HG03575 (cell line): ENCODE measurements around the gene OXNAD1.

Source experiments
- ATAC-seq: cut with Tn5 transposase; IDR thresholded peaks from one replicate; pipeline ENCODE4 v1.9.1; 2021; ENCODE audit not compliant: unreplicated experiment, insufficient number of reproducible peaks, low FRiP score; ENCODE audit errors: extremely low read depth

OXNAD1 gene

DNA sequence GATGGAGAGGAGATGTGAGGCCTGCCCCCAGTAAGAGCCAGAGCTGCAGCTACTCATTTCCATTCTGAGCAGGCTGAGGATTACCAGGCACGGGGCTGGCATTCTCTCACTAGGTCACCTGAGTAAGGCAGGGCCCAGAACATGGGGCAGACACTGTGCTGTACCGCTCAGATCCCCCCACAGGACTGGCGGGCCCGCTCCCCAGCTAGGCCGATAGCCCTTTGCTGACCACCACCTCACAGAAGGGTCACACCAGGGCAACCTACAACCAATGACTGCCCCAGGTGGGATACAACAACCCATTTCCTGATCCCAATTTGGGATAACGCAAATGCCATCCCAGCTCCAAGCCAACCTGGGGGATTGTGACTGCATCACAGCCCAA lies 52.5 kb downstream of the OXNAD1 start:
- ATAC-seq, result no peak

DNA sequence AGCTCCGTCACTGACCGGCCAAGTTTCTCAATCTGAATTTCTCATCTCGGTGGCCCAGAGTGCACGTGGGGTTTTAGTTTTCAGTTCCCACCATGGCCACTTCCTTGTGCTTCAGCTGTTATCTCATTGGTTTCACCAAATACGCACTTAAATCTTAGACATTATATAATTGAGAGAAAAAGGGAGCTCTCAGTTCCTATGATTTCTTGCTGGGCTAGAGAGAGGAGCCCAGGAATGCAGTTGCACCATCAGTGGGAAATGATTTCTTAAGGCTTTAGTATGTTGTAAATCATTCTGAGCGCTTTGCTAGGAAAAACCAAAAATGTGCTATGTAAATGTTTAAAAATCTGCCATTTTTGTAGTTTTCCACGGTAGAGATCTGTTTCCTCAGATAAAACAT lies 53.2 kb downstream of the OXNAD1 start:
- no peak for ATAC-seq

GRCh38 chr3:16319307-16319706 lies 54.3 kb downstream of the OXNAD1 start:
- ATAC-seq, result no peak

- ATAC-seq, result no peak
These were observed 54.7 kb downstream of the OXNAD1 start for GRCh38 chr3:16319723-16320122.

- ATAC-seq, result no peak
These were observed 55.7 kb downstream of the OXNAD1 start for GRCh38 chr3:16320711-16321110.

DNA sequence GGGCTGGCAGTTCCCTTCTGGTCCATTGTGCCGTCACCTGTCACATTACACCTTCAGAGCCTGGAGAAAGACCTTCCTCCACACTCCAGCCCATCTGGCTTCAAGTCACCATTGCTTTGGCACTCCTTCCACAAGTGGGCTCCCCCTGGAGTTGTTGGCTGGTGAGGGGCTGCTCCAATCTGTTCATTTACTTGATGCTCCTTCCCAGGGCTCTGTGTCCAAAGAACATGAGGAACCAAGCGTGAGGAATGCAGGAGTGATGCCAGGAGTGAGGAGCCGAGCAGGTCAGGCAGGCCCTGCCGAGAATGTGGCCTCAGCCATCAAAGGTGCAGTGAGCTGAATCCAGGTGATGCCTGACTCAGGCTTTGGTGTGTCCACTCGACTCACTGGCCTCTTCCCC lies 57.2 kb downstream of the OXNAD1 start:
- ATAC-seq, result no peak

DNA sequence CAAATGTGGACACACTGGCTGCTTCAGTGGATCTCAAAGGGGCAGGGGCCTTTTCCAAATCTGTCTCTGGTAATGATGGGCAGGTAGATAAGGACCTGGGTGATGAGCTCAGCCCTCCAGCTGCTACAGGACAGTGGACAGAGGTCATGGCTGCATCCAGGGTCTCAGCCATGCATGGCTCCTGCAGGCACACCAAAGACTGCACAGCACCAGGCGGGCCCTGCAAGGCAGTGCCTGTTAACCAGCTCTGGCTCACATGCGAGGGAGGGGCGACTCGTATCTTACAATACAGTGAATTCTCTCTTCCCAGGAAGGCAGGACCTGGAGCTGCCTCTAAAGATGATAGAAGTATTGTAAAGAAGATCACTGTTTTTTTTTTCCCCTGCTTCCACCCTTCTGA lies 58.7 kb downstream of the OXNAD1 start:
- ATAC-seq, result no peak

- ATAC-seq, result no peak
These were observed 60.8 kb downstream of the OXNAD1 start for GRCh38 chr3:16325850-16326249.

GRCh38 chr3:16326724-16327349 lies 61.8 kb downstream of the OXNAD1 start:
- ATAC-seq, result no peak

GRCh38 chr3:16328124-16328523 lies 63.1 kb downstream of the OXNAD1 start:
- ATAC-seq, result no peak

DNA sequence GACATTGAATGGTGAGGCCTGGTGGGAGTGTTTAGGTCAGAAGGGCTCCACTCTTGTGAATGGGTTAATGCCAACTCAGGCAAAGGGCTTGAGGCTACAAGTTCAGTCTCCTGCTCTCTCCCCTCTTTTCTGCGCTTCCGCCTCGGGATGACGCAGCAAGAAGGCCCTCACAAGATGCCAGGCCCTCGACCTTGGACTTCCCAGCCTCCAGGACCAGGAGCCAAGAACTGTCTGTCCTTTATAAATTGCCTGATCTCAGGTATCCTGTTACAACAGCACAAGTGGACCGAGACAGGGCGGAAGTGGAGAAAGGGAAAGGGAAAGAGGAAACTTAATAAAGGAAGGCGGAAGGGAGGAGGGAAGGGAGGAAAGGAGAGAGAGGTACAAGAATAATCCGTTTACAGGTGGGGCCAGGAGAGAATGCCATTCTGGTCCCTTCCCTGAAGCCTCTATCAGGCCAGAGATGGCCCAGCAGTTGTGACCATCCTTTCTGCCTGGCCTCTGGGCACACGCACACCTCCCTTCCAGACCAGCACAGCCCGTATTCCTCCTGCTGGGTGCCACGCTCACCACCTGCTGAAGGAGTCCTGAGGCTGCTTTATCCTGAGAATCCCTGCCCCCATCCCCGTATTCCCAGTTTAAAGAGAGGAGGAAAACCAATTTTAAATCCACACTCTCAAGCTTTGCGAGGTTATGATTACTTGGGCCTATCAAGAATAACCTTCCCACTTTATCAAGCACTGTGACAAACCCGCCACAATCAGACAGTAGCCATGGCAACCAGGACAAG lies 64.2 kb downstream of the OXNAD1 start:
- ATAC-seq, result no peak

DNA sequence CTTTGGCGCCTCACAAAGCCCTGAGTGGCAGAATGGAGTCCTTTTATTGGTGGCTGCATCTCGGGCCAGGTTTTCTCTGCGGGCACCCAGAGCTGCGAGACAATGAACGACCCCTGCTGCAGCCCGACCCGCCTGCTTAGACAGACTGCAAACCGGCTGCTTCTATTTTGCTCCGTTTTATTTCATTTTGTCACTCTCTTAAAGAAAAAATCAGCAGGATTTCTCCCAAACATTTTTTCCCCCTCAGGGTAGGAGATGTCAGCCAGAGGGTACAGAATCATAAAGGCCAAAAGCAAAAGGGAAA lies 64.8 kb downstream of the OXNAD1 start:
- no peak for ATAC-seq

DNA sequence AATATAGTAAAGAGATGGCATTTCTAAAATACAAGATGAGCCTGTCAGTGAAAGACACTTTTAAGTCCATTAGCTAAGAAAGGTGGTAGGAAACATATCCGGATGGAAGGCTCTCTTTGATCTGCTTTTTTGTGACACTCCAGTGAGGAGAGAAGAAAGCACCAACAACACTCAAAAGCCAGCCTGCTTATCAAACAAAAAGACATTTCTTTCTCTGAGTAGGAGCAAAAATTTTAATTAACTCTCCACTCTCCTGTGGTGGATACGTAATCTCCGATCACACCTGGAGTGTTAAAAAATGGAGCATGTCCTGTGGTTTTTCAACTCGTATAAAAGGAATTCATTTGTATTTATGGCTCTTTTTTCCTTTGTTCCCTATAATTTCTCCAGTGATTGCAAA lies 65.3 kb downstream of the OXNAD1 start:
- no peak for ATAC-seq

DNA sequence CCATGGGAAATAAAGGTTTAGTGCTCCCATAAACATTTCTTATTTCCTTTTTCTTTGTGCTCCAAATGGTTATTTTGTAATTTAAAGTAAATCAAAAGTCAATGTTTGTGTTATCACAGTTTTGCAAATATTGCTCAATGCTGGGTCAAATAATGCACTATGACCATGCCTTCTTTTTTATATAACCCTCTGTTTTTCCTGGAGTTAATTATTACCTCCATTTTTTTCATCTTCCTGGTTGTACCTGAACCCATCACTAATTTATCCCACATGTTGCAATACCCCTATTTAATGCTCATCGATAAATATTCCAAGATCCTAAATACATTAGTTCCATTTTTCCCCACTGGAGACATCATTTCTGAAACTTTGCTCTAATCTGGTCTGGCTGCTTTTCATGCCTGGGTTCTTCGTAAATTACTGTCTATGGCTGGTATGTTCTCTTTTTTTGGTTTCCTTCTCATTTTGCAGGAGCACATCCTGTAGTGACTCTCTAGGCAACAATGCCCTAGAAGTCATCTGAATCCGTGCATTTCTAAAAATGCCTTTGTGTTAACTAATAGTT lies 66.4 kb downstream of the OXNAD1 start:
- no peak for ATAC-seq

GRCh38 chr3:16332904-16333426 lies 68.0 kb downstream of the OXNAD1 start:
- no peak for ATAC-seq

DNA sequence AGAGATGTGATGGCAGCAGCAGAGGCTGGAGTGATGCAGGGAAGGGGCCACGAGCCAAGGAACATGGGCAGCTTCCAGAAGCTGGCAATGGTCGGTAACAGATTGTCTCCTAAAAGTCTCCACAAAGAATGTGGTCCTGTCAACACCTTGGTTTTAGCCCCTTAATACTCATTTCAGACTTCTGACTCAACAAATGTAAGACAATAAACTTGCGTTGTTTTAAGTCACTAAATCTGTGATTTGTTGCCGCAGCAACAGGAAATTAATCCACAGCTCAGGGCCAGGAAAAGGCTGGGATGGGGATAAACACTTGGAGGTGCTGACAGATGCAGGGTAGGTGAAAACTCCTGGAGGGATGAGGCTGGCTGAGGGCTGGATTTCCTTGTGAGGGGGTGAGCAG lies 69.9 kb downstream of the OXNAD1 start:
- ATAC-seq, result no peak

- ATAC-seq, result no peak
These were observed 70.3 kb downstream of the OXNAD1 start for GRCh38 chr3:16335333-16335732.

GRCh38 chr3:16335772-16336645 lies 71.0 kb downstream of the OXNAD1 start:
- ATAC-seq, result no peak

DNA sequence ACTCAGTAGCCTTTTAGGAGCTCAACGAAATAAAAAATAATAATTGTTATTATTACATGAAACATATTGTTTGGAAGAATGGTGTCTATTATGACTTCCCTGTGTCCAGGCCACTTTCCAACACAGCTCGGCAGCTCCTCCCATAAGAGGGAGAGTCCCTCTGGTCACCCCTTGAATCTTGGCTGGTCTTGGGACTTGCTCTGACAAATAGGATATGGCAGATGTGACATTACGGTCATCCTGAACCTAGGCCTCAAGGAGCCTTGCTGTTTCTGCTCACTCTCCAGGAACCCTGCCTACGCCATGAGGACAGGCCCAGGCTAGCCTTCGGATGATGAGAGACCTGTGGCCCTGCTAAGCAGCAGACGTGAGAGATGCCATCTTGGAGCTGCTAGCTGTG lies 71.8 kb downstream of the OXNAD1 start:
- no peak for ATAC-seq
